ENCODE measurements around the gene KRT83.
"Not testable (repeated sequence)": the region's sequence is repeated elsewhere in the genome, so short reads cannot be mapped to it uniquely, and the experiment has no call there.

The KRT83 gene

DNA sequence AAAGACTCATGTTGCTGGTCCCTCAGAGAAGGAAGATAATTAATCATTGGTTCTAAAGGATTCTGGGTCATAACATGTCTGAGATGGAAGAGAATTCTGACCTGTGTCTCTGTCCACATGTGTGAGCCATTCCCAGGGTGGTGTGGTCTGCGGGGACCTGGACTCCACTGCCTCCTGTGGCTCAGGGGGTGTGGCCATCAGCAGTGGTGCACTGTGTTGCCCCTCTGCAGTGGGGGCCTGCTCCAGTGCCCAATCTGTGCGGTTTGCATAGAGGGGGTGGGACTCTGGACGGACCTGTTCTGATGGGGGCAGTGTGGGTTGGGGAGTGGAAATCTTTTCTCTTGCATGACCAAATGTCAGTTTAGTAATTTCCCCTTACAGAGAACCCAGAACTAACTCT lies 32.6 kb upstream of the KRT83 start:
- no peak for DNase-seq (ENCODE audit: low read depth)

DNA sequence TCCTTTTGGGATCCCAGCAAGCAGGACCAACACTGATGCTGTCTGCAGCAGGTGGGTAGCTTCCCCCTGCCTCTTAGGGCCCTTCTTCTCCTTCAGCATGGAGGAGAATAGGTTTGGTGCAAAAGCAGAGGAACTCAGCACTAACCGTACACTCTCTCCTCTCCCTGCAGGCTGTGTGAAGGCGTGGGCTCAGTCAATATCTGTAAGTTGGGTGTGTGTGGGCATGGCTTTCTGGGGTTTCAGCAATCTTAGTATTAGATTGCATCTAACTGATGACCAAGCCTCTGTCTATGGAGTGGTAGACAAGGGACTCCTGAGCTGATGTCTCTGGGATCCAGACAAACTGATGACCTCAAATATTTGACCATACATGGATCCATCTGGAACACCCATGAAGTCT lies 31.8 kb upstream of the KRT83 start:
- no peak for DNase-seq (ENCODE audit: low read depth)

DNA sequence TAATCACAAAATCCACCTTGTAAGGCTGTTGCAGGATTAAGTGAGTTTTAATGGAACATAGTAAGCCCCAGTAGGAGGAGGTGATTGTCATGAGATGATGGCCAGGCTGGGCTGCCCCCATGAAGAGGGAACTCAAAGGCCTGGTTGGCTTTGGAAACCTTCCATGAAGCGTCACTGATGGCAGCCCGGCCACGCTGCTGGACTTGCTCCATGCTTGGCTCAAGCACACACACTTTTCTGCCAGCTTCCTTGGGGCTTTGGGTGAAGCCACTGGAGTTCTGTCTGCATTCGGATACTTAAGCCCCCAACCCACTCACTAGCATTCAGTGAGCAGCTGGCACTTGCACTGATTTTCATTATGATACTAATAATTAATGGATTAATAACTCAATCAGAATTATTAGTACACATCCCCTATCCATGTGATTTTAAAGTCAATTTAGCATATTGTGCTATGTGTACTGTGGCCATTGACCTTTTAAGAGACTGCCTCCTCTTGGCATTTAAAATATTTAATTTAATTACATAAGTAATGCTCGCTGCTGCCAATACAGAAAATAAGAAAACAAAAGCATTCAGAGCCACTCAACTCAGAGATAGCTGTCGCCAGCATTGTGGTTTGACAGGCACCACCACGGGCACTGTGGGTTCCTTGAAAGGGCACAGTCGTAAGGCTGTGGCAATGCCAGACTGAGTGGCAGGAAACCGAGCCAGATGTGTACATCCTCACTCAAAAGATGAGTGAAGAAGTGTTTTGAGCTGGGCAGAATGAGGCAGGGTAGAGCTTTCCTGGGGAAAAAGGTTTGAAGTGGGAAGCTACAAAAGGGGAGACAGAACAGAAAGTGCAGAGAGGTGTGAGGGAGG lies 30.2 kb upstream of the KRT83 start:
- peak; percentile 6 for DNase-seq (ENCODE audit: low read depth)

DNA sequence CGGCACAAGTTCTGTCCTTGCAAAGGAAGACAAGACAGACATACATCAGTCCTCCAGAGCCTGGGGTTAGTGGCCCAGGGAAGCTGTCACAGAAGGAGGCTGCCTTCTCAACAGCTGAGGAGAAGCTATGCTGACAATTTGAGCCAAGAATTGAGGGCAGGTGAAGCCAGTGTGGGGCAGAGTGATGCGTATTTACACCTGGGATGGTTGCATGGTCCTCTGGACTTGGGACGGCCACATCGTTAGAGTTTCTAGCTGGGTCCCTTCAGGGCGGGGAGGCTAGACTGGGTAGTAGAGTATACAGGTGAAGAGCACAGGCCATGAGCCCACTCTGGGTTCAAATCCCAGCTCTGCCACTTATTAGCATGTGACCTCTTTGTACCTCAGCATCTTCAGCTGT lies 29.6 kb upstream of the KRT83 start:
- no peak for DNase-seq (ENCODE audit: low read depth)

DNA sequence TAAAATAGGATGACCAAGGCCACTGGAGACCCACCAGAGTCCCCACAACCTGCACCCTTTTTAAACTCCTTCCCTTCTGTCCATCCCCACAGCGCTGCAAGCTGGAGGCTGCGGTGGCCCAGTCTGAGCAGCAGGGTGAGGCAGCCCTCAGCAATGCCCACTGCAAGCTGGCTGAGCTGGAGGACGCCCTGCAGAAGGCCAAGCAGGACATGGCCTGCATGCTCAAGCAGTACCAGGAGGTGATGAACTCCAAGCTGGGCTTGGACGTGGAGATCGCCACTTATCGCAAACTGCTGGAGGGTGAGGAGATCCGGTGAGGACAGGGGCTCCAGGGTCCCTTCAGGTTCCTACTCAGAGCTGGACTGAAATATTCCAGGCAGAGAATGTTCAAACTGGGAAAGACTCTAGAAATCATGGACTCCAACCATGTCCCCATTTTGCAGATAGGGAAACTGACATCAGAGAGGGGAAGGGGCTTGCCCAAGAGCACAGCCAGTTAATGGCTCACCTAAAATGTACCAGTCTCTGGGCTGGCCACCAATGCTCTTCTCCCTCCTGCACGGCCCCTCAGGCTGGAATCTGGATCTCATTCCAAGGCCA lies 28.9 kb upstream of the KRT83 start:
- no peak for DNase-seq (ENCODE audit: low read depth)

DNA sequence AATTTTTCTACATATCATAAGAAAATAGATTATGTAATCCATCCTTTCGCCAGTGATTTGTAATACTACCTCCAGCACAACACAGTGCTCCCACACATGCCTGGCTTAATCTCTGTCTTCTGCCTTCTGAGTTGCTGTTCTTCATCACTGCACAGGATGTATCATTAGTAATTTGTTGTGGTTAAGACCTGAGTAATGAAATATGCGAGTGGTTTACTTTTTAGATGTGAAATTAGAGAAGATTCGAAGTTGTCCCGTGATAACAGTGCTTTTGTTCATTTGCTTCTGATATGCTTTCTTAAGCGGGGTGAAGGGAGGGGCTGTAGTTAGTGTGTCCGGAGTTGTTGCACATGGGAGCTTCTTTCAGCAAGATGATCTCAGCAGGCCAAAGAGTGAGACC lies 28.0 kb upstream of the KRT83 start:
- no peak for DNase-seq (ENCODE audit: low read depth)

DNA sequence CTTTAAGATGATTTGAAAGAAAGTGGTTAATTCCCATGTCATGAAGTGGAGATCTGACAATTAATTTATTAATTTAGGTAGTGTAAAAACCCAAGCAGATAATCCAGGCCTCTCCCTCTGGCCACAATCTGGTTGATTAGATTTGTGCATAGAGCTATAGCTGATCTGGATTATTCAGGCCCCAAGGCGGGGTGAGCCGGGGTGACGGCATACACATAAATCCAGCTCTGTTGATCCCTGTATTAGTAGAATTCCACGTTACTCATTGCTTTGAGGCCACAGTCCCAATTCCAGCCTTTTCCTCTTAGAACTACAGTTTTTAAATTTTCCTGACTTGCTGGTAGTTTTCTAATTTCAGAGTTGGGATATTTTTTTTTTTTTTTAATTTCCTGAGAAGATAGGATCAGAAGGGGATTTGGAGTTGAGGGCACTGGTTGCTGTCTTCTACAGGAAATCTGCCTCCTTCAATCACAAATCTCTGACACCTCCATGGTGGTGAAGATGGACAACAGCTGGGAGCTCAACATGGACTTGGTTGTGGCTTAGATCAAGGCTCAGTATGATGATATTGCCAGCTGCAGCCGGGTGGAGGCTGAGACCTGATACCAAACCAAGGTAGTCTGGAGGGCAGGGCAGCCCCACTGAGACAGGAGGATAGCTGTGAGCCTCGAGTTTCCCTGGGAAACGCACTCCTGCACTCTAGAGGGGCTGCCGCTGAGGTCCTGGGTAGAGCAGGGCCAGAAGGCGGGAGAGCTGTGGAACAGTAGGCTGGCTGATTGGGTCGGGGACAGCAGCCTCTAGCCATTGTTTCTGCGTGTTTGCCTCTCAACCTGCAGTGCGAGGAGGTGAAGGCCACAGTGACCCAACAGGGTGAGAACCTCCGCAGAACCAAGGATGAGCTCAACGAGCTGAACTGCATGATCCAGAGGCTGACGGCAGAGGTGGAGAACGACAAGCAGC lies 26.6 kb upstream of the KRT83 start:
- DNase-seq (ENCODE audit: low read depth), result no peak

DNA sequence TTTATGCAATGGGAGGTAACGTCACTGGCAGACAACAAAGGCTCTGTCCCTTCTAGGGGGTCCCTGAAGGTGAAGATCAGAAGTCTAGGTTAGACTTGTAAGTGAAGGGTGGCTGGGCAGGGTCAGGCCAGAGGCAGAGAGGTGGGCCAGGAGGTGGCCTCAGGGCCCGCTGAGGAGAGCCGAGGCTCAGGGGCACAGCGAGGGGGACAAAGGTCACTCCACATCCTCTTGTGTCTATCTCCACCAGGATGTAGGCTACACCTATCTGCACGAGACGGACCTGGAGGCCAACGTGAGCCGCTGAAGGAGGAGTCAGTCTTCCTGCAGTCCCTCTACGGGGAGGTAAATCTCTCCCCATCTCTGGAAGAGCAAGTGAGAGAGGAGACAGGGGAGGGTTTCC lies 25.8 kb upstream of the KRT83 start:
- DNase-seq (ENCODE audit: low read depth), result no peak

DNA sequence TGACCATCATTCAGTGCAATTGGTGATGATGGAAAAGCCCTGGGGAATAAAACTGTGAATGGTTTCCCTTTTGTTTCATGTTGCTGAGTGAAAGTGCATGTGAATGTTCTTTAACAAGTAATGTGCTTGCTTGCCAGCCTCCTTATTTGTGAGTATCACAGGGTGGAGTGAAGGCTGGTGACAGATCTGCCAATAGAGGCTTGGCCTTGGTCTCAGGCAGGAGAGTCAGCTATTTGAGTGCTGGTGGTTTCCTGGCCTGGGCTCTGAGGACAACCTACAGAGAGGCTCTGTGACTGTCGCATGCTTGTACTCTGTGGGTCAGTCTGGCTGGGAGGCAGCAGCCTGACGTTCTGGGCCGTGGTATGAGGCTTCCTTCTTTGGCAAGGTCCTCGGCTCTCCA lies 25.4 kb upstream of the KRT83 start:
- DNase-seq (ENCODE audit: low read depth), result no peak

DNA sequence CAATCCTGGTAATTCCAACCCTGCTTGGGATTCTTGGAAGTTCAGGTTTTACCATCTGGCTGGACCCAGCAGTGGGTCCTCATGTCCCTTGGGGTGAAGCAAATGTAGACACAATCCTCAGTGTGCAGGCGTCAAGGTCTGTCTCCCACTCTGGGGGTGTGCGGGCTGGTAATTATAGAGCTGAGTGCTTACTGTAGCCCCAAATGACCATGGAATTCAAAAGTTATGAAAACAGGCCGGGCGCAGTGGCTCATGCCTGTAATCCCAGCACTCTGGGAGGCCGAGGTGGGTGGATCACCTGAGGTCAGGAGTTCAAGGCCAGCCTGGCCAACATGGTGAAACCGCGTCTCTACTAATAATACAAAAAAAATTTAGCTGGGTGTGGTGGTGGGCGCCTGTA lies 23.8 kb upstream of the KRT83 start:
- DNase-seq (ENCODE audit: low read depth), result not testable (repeated sequence)

DNA sequence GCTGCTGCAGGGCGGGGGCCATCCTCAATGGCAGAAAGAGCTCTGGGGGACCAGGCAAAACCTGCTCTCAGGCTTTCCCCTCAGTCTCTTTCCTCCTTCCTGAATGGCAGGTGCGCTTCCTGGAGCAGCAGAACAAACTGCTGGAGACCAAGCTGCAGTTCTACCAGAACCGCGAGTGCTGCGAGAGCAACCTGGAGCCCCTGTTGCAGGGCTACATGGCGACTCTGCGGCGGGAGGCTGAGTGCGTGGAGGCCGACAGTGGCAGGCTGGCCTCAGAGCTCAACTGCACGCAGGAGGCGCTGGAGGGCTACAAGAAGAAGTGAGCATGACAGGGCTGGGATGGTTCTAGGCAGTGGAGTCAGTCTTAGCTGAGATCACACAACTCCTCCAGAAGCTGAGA lies 22.9 kb upstream of the KRT83 start:
- DNase-seq (ENCODE audit: low read depth), result no peak

DNA sequence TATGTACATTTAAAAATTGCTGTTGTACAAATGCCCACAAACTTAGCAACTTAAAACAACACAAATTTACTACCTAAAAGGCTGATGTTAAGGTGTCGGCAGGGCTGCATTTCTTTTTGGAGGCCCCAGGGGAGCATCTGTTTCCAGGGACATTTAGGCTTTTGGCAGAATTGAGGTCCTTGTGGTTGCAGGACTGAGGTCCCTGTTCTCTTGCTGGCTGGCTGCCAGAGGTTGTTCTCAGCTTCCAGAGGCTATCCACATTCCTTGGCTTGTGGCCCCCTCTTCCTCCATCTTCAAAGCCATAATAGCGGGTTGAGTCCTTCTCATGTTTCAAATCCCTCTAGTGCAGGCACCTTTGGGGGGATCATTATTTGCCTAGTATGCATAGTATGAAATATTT lies 22.4 kb upstream of the KRT83 start:
- DNase-seq (ENCODE audit: low read depth), result no peak

DNA sequence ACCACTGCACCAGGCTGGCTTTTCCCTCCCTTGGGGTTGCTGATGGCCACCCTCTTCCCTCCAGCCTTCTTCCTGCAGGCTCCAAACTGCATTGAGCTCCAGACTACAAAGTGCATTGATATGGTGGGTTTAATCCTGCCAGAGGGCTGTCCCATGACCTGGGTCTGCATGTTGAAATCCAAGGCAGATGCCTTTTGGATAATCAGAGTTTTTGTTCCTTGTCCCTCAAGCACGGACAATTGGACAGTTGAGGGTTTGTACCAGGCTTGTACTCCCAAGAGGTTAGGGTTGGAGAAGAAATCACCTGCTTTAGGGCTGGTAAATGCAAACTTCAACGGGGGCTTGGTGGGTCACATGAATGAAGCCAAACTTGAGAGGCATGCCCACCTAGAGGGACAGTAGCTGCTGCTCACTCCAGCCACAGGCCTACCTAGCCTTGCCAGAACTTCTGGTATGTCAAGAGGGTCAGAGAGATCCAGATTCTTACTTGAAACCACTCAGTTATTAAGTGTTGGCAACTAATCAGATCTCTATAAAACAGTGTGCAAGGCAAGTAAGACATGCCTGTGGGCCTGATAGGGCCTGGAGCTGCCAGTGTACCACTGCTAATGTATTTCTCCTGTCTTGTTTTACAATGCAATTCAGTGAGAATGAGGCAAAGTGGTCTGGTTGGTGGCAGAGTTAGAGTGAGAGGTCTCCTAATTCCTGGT lies 21.7 kb upstream of the KRT83 start:
- no peak for DNase-seq (ENCODE audit: low read depth)

DNA sequence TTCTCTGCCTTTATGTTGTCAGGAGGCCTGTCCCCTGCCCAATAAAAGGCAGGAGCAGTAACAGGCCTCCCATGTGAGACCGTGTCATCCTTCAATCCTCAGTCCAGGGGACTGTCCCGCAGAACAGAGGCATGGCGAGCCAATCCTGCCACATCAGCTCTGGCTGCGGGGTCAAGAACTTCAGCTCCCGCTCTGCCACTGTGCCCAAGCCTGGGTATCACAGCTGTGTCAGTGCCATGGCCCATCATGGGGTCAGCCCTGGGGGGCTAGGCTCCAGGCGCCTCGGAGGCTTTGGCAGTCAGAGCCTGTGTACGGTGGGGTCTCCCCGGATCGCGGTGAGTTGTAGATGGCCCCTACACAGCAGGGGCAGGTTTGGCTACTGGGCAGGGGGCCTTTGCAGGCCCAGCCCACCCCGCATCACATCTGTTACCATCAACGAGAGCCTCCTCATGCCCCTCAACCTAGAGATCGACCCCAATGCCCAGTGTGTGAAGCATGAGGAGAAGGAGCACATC lies 19.9 kb upstream of the KRT83 start:
- no peak for DNase-seq (ENCODE audit: low read depth)

DNA sequence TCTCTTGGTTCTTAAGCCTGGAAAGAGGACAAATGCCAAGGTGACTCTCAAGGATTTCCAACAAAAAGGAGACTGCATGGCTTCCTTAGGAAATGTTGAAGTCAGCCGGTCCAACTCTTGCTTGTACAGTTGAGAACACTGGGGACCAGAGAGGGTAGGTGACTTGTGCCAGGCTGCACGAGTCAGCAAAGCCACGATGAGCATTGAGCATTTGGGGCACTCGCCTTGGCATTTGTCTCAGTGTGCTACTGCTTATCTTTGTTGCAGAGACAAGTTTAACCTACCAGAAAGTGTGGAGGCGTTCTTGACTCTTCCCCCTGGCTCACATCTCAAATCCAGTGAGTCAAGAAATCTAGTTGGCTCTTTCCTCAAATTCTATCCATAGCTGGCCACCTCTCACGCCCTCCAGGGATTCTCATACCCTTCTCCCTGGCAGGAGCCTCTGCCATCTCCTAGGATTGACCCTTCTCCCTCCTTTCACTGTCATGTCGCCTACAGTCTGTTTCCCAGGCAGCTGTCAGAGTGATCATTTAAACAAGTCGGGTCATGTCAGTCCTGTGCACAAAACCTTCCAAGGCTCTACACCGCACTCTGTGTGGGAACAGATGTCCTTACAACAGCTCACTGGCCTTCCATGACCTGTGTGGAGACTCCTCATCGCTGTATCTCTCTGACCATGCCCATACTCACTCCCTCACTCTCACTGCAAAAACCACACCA lies 17.2 kb upstream of the KRT83 start:
- DNase-seq (ENCODE audit: low read depth), result no peak

DNA sequence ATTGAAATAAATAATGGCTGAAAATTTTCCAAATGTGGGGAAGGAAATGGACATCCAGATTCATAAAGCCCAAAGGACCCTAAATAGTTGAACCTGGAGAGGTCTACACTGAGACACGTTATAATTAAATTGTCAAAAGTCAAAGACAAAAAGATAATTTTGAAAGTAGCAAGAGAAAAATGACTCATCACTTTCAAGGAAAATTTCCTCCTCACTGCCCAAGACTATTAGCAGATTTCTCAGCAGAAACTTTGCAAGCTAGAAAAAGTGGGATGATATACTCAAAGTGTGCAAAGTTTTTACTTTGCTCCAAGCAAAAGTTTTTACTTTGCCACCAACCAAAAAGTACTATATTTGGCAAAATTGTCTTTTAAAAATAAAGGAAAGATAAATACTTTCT lies 15.9 kb upstream of the KRT83 start:
- no peak for DNase-seq (ENCODE audit: low read depth)

DNA sequence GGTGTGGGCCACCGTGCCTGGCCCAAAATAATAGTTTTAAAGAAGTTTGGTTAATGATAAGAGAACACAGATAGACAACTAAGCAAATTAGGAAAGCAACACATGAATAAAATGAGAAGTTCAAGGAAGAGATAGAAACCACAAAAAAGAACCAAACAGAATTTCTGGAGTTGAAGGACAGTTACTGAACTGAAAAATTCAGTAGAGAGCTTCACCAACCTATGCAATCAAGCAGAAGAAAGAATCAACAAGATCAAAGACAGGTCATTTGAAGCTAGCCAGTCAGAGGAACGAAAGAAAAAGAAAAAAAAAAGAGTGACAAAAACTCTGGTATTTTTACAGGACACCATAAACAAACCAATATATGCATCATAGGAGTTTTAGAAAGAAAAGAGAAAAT lies 15.4 kb upstream of the KRT83 start:
- DNase-seq (ENCODE audit: low read depth), result no peak

DNA sequence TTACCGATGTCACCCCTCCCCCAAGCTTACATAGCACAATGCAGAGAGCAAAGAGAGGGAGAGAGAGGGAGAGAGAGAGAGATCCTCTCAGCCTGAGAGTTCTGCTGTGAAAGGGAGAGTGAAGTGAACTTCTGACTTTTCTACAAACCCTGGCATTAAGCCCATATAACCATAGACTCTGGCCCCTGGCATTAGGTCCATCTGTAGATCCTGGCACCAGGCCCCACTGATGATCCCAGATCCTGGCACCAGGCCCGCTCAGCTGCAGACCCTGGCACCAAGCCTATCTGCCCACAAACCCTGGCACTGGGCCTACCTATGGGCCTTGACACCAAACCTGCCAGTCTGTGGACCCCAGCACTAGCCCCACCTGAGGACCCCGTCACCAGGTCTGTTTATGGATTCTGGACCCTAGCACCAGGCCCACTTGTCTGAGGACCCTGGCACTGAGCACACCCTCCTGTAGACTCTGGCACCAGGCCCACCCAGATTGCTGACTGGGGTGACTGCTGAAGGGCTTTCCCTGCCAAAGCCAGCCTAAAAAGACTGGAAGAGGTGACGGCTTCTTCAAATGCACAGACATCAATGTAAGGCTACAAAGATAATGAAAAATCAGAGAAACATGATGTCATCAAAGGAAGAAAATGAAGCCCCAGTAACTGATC lies 14.5 kb upstream of the KRT83 start:
- DNase-seq (ENCODE audit: low read depth), result no peak

DNA sequence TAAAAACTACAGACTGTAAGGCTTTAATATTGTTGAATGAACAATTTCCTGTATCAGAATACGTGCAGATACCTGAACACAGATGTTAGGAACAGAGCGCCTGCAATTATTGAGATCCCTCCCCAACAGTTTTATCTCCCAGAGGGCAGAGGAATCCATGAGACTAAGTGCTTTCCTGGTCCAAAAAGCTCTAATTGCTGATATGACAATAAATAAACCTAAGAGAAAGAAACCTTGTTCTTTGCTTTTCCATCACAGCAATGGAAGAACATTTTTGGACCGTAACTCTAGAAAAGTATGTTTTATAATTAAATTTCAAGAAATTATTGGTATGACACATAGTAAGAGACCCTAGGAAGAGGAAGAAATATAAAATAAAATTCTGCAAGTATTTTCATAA lies 13.0 kb upstream of the KRT83 start:
- no peak for DNase-seq (ENCODE audit: low read depth)

DNA sequence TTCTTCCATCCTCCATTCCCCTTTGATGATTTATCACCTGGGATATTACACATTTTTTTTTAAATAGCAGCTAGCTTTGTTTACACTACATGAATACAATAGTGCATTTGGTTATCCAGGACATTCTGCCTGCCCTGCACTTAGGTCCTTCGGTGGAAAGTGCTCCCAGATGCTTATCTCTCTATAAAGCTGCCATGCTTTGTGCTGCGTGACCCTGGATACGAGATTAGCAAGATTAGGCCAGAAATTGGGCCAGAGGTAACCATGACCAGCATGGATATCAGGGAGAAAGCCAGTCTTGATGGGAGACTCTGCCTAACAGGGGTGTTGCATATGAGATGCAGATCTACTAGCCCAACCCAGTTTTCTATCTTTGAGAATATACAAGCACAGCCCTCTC lies 12.1 kb upstream of the KRT83 start:
- DNase-seq (ENCODE audit: low read depth), result no peak

DNA sequence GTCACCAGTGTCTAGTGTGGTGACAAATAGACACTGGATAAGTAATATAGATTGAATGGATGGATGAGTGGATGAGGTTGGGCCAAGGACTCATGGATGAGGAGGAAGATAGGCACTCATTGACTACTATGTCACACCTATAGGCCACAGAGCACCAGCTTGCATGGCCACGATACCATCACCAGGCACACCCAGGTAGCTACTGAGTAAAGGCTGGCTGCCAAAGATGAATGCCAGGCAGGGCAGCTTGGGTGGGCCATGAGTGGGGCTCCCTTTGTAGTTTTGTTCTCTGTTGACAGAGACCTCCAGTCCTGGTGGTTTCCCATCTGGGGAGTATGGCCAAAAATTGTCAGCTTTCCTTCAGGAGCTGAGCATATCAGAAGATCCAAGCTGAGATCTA lies 11.2 kb upstream of the KRT83 start:
- DNase-seq (ENCODE audit: low read depth), result no peak

All from stimulated activated CD4-positive, alpha-beta T cell treated with anti-CD3 and anti-CD28 coated beads, Interleukin-2, amount 100 ng/mL, for 4 hours (primary cell).